ENCODE measurements around the gene ASAP2. TPM values are rescaled to one million over a fixed set of nuclear protein-coding genes. Genes with fewer than 3 reads are reported as not detected.

The ASAP2 gene
- total RNA-seq, 1 donor from 2014 or later: 68.6 TPM

GRCh38 chr2:9296559-9296958 lies 89.9 kb downstream of the ASAP2 start:
- DNase-seq (ENCODE audit: low read depth): no peak

GRCh38 chr2:9297156-9297555 lies 90.5 kb downstream of the ASAP2 start:
- no peak for DNase-seq (ENCODE audit: low read depth)

GRCh38 chr2:9297807-9298206 lies 91.2 kb downstream of the ASAP2 start:
- DNase-seq (ENCODE audit: low read depth): no peak

GRCh38 chr2:9298583-9298982 lies 92.0 kb downstream of the ASAP2 start:
- DNase-seq (ENCODE audit: low read depth): no peak

GRCh38 chr2:9299161-9300100 lies 92.8 kb downstream of the ASAP2 start:
- no peak for DNase-seq (ENCODE audit: low read depth)

- no peak for DNase-seq (ENCODE audit: low read depth)
Observed at GRCh38 chr2:9300214-9300613, 93.6 kb downstream of the ASAP2 start.

GRCh38 chr2:9300829-9301453 lies 94.3 kb downstream of the ASAP2 start:
- DNase-seq (ENCODE audit: low read depth): peak; percentile 66

- DNase-seq (ENCODE audit: low read depth): no peak
Observed at GRCh38 chr2:9302755-9303154, 96.1 kb downstream of the ASAP2 start.

- no peak for DNase-seq (ENCODE audit: low read depth)
Observed at GRCh38 chr2:9303528-9304225, 97.1 kb downstream of the ASAP2 start.

- DNase-seq (ENCODE audit: low read depth): peak; percentile 39
Observed at GRCh38 chr2:9306911-9307310, 100.3 kb downstream of the ASAP2 start.

GRCh38 chr2:9307535-9307934 lies 100.9 kb downstream of the ASAP2 start:
- no peak for DNase-seq (ENCODE audit: low read depth)

- peak; percentile 61 for DNase-seq (ENCODE audit: low read depth)
Observed at GRCh38 chr2:9308186-9308955, 101.8 kb downstream of the ASAP2 start.

- DNase-seq (ENCODE audit: low read depth): no peak
Observed at GRCh38 chr2:9309147-9309546, 102.5 kb downstream of the ASAP2 start.

GRCh38 chr2:9310377-9310776 lies 103.8 kb downstream of the ASAP2 start:
- DNase-seq (ENCODE audit: low read depth): peak; percentile 92

GRCh38 chr2:9310798-9311197 lies 104.2 kb downstream of the ASAP2 start:
- peak; percentile 57 for DNase-seq (ENCODE audit: low read depth)

GRCh38 chr2:9311488-9311887 lies 104.9 kb downstream of the ASAP2 start:
- no peak for DNase-seq (ENCODE audit: low read depth)

GRCh38 chr2:9312591-9312990 lies 106.0 kb downstream of the ASAP2 start:
- no peak for DNase-seq (ENCODE audit: low read depth)

GRCh38 chr2:9313443-9313842 lies 106.8 kb downstream of the ASAP2 start:
- DNase-seq (ENCODE audit: low read depth): no peak

- DNase-seq (ENCODE audit: low read depth): peak; percentile 78
Observed at GRCh38 chr2:9315280-9315847, 108.8 kb downstream of the ASAP2 start.

GRCh38 chr2:9317559-9317958 lies 110.9 kb downstream of the ASAP2 start:
- DNase-seq (ENCODE audit: low read depth): no peak
